HG02852 (cell line): ENCODE data around the gene MCM3AP.

Experiments
- ATAC-seq: cut with Tn5 transposase; IDR thresholded peaks from one replicate; pipeline ENCODE4 v1.9.1; 2021; ENCODE audit warnings: mild to moderate bottlenecking, moderate library complexity; ENCODE audit not compliant: unreplicated experiment

The MCM3AP gene

DNA sequence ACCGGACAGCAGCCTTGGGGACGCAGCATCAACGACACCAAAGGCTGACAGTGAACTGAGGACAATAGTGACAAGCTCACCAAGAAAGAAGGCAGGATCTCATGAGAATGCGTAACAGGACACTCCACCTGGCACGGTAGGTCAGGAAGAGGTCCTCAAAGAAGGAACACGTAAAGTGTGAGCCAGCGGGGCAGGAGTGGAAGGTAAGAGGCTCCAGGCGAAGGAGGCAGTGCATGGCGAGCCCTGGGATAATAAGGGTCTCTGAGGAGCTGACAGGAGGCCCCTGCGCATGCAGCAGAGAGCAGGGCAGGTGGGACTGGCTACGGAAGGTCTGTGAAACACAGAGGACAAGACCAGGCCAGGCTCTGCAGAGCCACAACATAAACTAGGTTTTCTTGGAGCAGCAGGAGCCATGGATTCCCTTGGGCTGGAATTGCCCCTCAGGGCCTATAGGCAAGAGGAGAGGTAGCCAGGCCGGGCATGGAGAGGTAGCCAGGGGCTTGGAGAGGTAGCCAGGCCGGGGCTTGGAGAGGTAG lies 65.1 kb downstream of the MCM3AP start:
- ATAC-seq = no peak

DNA sequence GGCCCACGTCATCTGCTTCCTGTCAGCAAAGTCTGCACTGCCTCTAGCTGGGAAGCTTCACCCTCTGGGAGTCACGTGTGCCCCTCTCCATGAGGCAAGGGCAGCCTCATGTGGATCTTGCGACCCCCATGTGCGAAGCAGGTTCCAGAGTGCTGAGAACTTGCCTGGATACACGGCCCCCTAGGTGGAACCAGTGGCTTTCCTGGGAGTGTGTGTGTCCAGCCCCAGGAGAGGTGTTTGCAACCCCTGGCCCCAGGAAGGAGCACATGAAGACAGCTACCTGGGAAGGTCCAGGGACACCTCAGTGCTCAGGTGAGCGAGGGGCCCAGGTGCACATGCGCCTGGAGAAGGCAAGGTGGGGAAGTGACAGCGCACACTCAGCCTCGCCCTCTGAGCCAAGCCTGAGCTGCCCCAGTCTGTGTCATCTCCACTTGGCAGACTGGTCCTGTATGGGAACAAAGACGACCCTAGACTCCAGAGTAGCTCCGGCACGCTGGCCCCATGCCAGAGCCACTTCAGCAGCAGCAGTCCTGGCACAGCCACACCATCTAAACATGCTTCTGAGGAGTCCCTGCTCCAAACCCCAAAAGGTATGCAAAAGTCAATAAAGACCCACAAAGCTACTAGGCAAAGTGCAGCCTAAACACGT lies 65.7 kb downstream of the MCM3AP start:
- no peak for ATAC-seq

DNA sequence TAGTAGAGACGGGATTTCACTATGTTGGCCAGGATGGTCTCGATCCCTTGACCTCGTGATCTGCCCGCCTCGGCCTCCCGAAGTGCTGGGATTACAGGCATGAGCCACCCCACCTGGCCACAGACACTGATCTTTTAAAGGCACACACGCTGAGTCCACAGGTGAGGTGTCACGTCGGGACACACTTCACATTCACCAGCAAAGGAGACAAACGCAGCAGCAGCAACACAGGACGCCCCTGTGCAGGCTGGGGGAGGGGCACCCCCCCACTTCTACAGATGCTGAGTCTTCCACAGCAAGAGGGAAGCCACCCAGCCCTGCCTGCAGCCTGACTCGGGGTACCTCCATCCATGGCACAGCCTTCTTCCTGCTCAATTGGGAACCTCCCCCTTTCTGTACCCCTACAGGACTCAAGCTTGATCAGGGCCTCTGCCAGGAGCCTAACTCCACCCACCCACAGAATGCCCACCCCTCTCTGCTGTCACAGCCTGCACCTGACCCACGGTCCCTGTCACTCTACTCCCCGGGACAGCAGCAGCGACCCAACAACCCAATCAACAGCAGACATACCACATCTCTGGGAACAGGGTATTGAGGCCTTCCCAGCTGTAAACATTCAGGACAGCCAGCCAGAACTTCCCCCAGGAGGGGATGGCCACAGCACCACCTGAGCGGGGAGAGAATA lies 66.4 kb downstream of the MCM3AP start:
- no peak for ATAC-seq

DNA sequence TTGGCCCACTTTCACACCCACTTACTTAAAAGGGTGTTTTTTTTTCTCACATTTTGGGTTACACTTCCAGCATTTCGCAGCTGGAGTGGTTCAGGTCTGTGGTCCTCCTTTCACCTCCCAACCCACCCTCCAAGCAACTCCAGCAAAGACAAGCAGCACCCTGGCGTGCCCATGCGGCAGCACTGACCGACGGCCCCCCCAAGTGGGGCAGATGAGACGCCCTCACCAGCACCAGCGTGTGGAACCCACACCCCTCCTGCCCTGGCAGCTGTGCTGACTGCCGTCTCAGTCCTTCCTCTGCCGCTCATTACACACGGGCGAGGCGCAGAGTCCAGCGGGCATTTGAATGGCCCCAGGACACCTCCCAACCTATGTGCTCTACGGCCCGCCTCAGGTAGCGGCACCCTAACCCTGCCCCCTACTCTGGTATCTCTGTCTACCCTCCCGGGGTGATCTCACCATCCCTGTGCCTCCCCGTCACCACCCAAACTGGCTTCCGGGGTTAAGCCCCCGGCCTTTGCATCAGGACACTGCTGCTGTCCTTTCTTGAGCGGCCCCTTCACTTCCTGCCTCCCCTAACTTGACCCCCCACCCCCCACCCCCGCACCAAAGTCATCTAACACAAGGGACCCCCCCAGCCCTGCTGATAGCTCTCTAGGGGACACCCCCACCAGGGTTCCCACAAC lies 67.8 kb downstream of the MCM3AP start:
- ATAC-seq = no peak

DNA sequence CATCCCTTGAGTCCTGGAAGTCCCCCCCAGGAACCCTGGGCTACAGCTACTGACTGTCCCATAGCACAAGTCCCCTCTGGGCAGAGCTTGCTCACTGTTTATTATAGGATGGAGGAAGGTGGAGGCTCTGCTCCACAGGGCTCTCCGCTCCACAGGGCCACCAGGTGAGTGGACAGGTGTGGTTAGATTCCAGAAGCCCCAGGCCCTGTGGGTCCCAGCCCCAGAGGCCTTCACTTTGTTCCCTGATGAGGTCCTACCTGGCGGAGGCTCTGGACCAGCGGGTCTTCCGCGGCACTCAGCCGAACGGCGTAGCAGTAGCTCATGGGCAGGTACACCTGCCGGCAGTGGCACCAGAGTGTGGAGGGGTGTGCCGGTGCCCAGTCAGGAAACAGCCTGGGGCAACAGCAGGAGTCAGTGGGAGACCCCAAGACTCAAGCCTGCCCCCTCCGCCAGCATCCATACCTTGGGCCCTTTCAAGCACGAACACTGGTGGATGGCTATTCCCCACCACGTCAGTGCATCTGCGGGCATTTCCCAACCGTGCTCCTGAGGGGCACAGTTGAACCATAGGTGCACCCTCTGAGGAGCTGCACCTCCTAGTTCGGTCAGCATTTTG lies 69.2 kb downstream of the MCM3AP start:
- no peak for ATAC-seq

DNA sequence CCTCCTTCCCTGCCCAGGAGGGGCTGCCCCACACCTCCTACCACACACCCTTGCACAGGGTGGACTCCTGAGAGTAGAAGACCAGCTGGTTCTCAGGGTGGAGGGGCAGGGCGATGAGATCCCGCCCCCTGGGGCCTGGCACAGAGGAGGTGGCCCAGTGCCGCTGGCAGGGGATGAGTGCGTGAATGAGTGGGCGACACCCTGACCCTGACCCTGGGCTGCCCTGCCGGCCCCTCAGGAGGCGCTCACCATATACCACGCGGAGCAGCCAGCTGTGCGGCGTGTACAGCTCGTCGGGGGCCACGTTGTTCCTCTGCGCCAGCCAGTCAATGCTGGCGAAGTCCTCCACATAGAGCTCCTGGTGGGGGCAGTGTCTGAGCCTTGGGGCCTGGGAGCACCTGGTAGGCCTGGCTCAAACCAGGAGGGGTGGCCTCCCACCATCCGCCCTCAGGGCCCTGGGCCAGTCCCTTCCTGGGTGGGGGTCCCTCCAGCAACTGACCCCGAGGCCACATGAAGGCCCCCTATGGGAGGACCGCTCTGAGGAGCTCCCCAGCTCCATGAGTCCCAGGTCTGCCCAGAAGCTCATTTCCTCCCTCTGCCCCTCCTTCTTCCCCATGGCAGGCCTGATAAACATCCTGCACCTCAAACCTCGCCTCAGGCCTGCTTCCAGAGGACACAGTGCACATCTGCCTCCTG lies 69.8 kb downstream of the MCM3AP start:
- ATAC-seq = no peak

DNA sequence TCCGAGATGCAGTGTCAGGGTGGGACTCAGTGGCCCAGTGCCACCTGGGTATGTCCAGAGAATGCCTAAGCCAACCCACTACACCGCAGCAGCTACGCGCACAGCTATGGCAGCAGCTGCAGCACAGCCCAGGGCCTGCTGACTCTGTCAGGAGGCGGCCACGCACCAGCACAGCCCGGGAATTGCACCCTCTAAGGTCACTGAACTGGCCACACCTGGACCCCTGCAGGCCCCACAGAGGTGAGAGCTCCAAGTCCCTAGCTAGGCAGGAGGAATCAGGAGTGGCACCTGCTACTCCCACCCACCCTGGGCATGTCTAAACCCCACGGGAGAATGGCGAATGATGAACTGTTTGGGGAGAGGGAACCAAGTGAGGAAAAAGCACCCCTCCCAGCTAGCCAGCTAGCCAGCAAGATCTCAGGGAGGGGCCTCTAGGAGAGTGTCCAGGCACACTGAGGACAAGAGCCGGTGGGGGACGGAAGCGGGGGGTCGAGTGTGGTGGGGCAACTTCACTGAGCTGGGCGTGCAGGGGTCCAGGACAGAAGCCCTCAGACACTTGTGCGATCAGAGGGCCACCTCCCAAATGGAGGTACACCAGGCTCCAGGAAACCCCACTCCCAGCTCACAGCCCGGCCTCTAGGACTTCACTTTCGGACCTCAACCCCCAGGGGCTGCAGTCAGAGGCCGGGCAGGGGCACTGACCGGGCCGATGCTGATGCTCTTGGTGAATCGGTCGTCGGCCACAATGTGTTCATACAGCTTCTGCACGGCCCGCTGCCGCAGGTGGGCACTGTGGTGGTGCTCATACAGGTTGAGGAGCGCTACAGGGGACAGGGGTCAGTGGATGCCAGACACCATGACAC lies 70.7 kb downstream of the MCM3AP start:
- ATAC-seq = no peak

DNA sequence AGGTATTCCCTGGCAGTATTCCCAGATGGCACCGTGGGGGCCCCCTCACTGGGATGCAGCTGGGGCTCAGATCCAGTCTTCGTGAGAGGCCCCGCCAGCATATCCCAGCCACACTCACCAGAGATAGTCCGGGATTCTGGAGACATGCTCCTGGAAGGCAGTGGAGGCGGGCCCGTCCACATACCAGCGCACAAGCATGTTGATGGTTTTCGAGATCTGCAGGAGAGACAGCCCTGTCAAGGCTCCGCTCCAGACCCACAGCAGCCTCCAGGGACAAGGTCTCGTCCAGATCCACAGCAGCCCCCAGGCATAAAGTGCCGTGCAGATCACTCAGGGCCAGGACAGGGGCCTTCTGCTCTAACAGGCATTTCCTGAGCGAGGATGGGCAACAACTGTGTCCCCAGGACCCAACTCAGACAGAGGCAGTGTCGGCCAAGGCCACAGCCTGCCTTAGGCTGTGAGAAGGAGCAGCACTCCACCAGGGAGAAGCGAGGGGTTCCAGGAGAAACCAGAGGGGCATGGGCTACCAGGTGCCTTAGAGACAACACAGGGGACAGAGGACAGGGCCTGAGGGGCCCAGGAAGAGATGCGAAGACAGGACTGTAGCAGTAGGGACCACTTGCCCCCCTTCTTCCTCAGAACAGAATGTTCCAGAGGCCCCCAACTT lies 71.7 kb downstream of the MCM3AP start:
- ATAC-seq = no peak

DNA sequence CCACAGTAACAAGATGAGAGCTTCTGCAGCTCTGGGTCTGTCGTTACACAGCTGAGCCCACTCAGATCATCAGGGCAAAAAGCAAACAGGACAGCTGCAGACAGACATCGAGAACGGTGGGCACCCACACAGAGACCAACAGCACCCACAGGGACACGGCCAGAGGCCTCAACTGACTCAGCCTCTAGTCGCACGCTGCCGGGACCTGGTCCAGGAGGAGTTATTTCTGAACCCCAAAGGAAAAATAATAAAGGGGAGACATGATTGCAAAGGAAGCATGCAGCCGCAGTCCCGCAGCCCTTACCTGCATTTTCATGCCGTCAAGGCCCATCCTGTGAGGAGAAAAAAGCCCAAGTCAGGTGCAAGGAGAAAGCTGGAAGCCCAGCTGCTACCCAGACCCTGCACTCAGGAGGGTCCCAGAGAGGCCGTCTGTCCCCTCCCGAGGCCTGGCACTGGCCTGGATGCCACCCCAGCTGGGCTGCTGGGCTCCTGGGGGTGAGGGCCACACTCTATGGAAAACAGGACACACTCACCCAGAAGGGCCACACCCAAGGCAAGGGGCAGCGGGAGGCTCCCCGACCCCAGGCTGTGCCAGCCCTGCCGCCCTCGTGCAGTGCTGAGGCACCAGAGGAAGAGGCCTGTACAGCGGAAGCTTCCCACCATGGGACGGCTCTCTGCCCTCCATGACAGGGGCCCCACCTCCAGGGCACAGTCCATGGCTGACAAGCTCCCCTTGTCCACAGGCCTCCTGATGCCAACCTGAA lies 72.5 kb downstream of the MCM3AP start:
- no peak for ATAC-seq

DNA sequence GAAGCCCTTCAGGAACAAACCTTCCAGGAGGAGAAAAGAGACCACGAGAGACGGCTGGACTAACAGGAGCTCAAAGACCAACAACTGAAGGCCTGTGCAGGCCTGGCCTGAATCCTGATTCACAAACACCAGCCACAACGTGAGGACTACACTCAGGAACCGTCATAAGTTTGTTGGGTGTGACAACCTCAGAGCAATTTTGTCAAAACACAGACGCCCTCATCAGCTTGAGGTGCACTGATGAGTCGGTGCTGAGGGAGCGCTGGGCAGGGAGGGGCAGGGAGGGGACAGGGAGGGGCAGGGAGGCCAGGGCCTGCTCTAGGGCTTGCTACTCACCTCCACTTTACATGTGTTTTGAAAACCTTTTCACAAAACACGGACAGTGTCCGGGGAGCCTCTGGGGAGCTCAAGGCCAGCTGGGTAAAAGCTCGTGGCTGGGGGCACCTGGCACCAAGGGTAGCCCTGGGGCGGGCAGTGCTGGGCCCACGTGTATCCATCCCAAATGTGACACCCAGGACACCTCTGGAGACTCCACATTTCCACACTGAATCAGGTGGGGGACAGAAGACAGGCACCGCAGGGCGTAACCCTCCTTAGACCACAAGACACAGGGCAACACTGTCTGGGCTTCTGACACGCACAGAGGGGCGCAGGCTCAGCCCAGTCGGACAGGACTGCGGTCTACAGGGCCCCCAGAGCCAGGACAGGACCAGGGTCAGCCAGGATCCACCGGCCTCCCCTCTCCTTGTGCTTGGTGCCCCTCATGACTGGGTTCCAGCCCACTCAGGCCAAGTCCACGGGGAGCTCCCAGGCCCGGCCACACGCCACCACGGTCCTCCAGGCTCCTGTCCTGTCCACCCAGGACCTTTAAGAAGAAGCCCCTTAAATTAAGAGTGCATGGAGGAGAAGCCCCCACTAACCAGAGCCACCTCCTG lies 73.4 kb downstream of the MCM3AP start:
- no peak for ATAC-seq

DNA sequence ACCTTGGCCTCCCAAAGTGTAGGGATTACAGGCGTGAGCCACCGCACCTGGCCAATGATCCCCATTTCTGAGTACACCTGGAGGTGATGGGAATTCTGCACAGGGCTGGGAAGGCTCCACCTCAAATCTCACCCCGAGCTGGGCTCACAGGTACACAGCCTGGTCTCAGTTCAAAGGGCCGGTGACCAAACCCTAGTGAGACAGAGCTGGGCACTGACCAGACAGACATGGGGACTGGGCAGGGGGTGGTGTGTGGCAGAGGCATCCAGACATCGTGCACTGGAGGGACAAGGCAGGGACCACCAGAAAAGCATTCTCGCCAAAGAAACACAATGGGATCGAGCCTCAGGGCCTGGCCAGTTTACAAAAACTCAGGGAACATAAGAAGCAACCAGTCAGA lies 74.0 kb downstream of the MCM3AP start:
- ATAC-seq = no peak

DNA sequence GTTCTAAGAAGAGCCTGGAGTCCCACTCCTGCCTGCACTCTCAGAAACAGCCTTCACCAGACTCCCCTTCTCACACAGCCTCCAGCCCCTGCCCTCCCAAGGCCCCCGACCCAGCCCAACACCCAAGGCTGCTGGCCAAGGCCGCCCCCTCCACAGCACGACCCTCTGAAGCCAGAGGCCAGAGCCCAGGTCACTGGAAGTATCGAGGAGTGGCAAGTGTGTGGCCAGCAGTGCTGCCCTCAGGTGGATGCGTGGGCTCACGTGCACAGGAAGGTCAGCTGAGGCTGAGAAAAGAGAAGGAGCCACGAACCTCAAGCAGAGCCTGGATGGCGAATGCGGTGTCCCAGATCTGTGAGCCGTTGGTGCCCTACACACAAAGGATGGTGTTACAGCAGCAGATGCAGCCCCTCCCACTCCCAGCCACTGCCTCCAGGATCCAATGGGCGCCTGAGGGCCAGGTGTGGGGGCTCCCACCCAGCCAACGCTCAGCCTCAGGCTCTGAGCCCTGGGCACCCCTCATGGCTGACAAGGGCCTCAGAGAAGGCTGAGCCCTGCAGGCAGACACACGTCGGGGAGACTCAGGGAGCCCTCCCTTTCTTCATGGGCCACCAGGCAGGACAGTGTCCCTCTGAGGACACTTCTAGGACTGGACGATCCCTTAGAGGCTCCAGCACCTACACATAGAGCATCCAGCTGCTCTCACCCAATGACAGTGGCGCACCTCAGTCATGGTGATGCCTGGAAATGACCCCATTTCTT lies 74.9 kb downstream of the MCM3AP start:
- ATAC-seq = no peak

DNA sequence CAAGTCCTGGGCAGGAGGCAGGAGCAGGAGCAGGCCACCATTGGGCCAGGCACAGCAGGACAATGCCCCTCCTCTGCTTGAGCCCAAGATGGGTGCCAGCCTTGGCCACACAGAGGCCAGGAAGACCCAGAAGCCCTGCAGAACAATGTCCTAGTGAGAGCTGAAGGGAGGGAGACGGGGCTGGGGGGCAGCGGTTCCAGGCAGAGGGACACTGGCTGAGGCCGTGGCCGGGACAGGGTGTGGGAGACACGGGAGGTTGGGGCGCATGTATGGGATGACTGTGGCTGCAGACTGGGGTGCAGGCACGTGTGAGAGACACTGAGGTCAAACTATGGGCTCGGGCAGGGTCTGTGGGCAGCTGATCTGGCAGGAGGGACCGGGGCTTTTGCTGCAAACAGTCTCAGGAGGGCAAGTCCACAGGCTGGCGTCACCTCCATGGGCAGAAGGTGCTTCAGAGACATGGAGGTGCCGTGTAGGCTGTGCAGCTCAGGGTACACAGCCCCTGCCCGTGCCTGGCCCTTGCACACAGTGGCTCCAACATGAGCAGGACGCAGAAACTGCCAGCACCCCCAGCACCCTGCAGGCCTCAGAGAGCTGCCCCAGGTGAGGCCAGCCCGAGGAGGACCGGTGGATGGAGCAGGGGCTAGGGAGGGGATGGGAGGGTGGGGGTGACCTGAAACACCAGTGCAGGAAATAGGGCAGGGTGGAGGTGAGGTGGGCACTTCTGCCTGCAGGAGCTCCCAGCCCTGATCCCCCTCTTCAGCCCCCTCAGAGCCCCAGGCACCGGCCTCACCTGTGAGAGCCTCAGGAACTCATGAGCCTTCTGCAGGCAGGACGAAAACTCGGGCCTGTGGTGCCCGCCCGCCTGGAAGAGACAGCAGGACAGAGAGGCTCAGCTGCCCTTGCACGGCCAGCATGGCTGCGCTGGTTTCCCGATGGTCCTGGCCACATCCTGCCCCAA lies 76.4 kb downstream of the MCM3AP start:
- no peak for ATAC-seq

DNA sequence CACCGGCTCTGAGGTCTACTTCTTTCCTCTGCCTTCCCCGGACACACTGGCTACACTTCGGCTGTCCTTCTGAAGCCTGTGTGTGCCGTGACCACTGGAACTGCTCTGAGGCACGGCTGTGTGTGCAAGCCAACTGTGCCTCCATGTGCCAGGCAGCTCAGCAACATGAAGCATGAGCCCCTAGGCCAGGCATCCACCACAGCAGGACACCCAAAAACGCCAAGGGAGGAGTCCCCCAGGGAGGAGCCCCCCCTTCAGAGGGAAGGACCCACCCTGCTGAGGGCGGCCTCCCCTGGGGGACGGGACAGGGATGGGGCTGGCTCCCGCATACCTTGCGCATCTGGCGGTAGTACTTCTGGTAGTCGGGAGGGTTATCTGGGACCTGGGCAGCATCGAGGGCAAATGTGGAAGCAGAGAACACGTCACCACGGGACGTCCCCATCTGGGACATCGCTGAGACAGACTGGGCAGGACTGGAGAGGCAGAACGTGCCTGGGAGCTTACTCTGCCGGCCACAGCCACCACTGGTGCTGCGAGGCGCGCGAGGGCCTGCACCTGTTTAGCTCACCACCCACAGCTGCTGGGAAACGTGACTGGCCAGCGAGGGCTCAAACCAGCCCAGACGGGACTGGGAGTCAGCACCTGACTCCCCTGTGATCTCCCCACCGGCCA lies 77.4 kb downstream of the MCM3AP start:
- ATAC-seq = no peak
